SK-N-SH treated with all-trans-retinoic acid at 6 μM for 48 hours (cell line): Measurements from ENCODE around the gene KCNK10.

Experiments
- ATAC-seq: fragments of 200-7000 bp; cut with Tn5 transposase; 3 replicates; pipeline ENCODE4 v1.9.1; 2020; ENCODE audit warnings: mild to moderate bottlenecking, moderate library complexity
- BACH2 ChIP-seq: fragments of 250-450 bp; sonication (Bioruptor Pico); IDR thresholded peaks from 2 replicates; pipeline ENCODE4 v1.9.0; 2021; ENCODE audit warnings: mild to moderate bottlenecking, borderline replicate concordance
- CREB5 ChIP-seq: fragments of 250-450 bp; sonication (Bioruptor Pico); IDR thresholded peaks from 2 replicates; pipeline ENCODE4 v1.5.1; 2020; ENCODE audit warnings: low read depth, mild to moderate bottlenecking, moderate library complexity
- CSRNP3 ChIP-seq: fragments of 250-450 bp; sonication (Bioruptor Pico); IDR thresholded peaks from 2 replicates; pipeline ENCODE4 v1.5.1; 2021; ENCODE audit warnings: mild to moderate bottlenecking, moderate library complexity
- GLIS3 ChIP-seq: fragments of 250-450 bp; sonication (Bioruptor Pico); IDR thresholded peaks from 2 replicates; pipeline ENCODE4 v1.5.0; 2020; ENCODE audit warnings: mild to moderate bottlenecking, moderate library complexity
- ISL1 ChIP-seq: fragments of 250-450 bp; sonication (Bioruptor Pico); IDR thresholded peaks from 2 replicates; pipeline ENCODE4 v2.1.2; 2022; ENCODE audit warnings: mild to moderate bottlenecking, moderate library complexity
- PATZ1 ChIP-seq: fragments of 250-450 bp; sonication (Bioruptor Pico); IDR thresholded peaks from 2 replicates; pipeline ENCODE4 v1.8.0; 2020; ENCODE audit warnings: mild to moderate bottlenecking, moderate library complexity, borderline replicate concordance
- TSHZ2 ChIP-seq: fragments of 250-450 bp; sonication (Bioruptor Pico); IDR thresholded peaks from 2 replicates; pipeline ENCODE4 v1.5.0; 2020; ENCODE audit warnings: mild to moderate bottlenecking, moderate library complexity
- ZC3H10 ChIP-seq: fragments of 250-450 bp; sonication (Bioruptor Pico); IDR thresholded peaks from 2 replicates; pipeline ENCODE4 v1.5.1; 2021; ENCODE audit warnings: mild to moderate bottlenecking, moderate library complexity
- ZFP3 ChIP-seq: fragments of 250-450 bp; sonication (Bioruptor Pico); IDR thresholded peaks from 2 replicates; pipeline ENCODE4 v1.5.0; 2020; ENCODE audit warnings: mild to moderate bottlenecking, moderate library complexity
- ZNF8 ChIP-seq: fragments of 450-650 bp; formaldehyde crosslinking; IDR thresholded peaks from 2 replicates; pipeline ENCODE4 v1.5.0; 2020; ENCODE audit warnings: mild to moderate bottlenecking, moderate library complexity
- TF ChIP-seq, protein P1 (sequence below): fragments of 250-450 bp; sonication (Bioruptor Pico); IDR thresholded peaks from 2 replicates; pipeline ENCODE4 v1.8.0; 2021; ENCODE audit warnings: low read depth, mild to moderate bottlenecking, moderate library complexity, borderline replicate concordance

The KCNK10 gene

DNA sequence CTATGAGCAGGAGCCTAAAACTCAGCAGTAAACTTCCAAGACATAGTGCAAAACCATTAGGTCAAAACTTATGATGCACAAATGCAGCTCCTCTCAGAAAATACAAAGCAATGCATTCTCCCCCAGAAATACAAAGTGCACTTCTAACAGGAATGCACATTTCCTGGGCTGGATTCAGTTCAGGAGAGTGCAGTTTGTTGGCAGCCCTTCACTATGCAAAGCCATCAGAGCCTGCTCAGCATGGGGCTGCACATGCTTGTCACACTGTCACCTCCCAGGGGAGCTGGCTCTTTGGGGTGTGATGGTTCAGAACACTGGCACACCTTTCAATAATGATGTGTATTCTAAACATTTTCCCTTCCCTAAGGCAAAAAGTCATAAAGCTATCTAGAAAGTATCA, 110.4 kb downstream of the KCNK10 start:
- ATAC-seq, result no peak

GRCh38 chr14:88210426-88210825, 112.6 kb downstream of the KCNK10 start:
- ATAC-seq, result no peak
- TF ChIP-seq CSRNP3 (CRISPR knock-in tag), result no peak
- TF ChIP-seq, all 23 proteins: peak for 0

More for the DNA sequence above, 110.4 kb downstream of the KCNK10 start:
- TF ChIP-seq ZNF8 (CRISPR knock-in tag) (no peak), ZC3H10 (CRISPR knock-in tag) (no peak), BACH2 (CRISPR knock-in tag) (no peak), PATZ1 (CRISPR knock-in tag) (no peak), CREB5 (CRISPR knock-in tag) (no peak), TSHZ2 (CRISPR knock-in tag) (no peak)

DNA sequence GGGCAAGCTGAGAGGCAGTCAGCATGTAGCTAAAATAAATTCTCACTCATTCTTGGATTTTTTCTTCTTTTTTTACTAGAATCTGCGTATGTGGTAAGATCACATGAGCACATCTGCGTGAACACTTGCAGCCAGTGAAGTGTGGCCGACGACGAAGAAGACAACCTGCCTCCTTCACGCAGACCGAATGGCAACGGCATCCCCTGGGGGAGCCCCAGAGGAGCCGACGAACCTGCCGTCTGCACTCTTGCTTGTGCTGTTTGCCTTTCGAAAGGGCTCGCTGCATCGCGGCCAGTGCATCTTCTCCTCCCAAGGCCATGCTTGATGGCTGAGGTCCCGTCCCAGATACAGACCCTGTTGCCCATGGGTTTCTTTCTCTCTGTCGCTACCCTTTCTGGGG, 113.8 kb downstream of the KCNK10 start:
- no peak for ATAC-seq
- TF ChIP-seq ZNF8 (CRISPR knock-in tag) (no peak), BACH2 (CRISPR knock-in tag) (no peak), ZC3H10 (CRISPR knock-in tag) (no peak), ZFP3 (CRISPR knock-in tag) (no peak), GLIS3 (CRISPR knock-in tag) (no peak), CREB5 (CRISPR knock-in tag) (no peak), ISL1 (CRISPR knock-in tag) (no peak), CSRNP3 (CRISPR knock-in tag) (no peak), TSHZ2 (CRISPR knock-in tag) (no peak)
- TF ChIP-seq, protein P1, sequence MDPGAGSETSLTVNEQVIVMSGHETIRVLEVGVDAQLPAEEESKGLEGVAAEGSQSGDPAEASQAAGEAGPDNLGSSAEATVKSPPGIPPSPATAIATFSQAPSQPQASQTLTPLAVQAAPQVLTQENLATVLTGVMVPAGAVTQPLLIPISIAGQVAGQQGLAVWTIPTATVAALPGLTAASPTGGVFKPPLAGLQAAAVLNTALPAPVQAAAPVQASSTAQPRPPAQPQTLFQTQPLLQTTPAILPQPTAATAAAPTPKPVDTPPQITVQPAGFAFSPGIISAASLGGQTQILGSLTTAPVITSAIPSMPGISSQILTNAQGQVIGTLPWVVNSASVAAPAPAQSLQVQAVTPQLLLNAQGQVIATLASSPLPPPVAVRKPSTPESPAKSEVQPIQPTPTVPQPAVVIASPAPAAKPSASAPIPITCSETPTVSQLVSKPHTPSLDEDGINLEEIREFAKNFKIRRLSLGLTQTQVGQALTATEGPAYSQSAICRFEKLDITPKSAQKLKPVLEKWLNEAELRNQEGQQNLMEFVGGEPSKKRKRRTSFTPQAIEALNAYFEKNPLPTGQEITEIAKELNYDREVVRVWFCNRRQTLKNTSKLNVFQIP, result no peak
